ENCODE data around the gene ADD1. TPM values are rescaled to one million over a fixed set of nuclear protein-coding genes. Genes with fewer than 3 reads are reported as not detected.

Gene ADD1
- total RNA-seq, 4 donors from 2014 or later: 290 to 470 (median 372) TPM

DNA sequence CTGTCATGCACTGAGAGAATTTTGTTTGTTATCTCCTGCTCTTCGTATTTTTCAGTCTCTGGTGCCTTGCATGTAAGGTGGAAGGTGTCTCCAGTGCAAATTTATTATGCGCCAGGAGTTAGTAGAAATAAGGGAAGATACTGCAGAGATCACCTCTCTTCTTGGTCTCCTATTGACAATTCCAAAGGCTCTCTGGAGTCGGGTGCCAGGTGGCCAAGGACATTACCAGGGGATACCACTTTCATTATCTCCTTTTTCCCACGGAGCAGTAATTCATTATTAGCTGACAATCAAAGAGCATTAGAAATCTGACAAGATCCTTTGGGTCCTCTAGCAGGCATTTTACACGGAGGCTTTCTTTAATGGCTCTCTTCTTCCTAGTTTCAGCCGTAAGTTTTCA, 26.0 kb downstream of the ADD1 start:
- no peak for TF ChIP-seq POLR2A (IDR thresholded peaks at IDR 0.05)
- TF ChIP-seq, protein P1, sequence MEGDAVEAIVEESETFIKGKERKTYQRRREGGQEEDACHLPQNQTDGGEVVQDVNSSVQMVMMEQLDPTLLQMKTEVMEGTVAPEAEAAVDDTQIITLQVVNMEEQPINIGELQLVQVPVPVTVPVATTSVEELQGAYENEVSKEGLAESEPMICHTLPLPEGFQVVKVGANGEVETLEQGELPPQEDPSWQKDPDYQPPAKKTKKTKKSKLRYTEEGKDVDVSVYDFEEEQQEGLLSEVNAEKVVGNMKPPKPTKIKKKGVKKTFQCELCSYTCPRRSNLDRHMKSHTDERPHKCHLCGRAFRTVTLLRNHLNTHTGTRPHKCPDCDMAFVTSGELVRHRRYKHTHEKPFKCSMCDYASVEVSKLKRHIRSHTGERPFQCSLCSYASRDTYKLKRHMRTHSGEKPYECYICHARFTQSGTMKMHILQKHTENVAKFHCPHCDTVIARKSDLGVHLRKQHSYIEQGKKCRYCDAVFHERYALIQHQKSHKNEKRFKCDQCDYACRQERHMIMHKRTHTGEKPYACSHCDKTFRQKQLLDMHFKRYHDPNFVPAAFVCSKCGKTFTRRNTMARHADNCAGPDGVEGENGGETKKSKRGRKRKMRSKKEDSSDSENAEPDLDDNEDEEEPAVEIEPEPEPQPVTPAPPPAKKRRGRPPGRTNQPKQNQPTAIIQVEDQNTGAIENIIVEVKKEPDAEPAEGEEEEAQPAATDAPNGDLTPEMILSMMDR (IDR thresholded peaks at IDR 0.05): no peak
- Histone ChIP-seq H3K36me3 (no peaks in the 10 kb centered on the region), H3K9me3 (no peaks in the 10 kb centered on the region), H3K4me1 (peaks cover 0 to 89% (median 8%) of the 10 kb centered on the region in 4 donors), H3K4me3 (peak overlapping the region in 1 of 4 donors; percentile 21), H3K27ac (peak overlapping the region in 3 of 4 donors; percentile 4 to 71 (median 69)), H3K27me3 (no peaks in the 10 kb centered on the region)
- no peak for DNase-seq

- Histone ChIP-seq H3K4me3 (no peak overlapping the region), H3K36me3 (no peaks in the 10 kb centered on the region), H3K27ac (peak overlapping the region in 3 of 4 donors; percentile 4 to 71 (median 69)), H3K27me3 (no peaks in the 10 kb centered on the region), H3K9me3 (no peaks in the 10 kb centered on the region), H3K4me1 (peaks cover 0 to 89% (median 8%) of the 10 kb centered on the region in 4 donors)
- no peak for DNase-seq
- TF ChIP-seq POLR2A (IDR thresholded peaks at IDR 0.05): no peak
- TF ChIP-seq, protein P1 (IDR thresholded peaks at IDR 0.05): no peak
Measured at GRCh38 chr4:2870082-2870481, 26.4 kb downstream of the ADD1 start.

- no peaks in the 10 kb centered on the region for H3K9me3 ChIP-seq
- no peak for TF ChIP-seq POLR2A (IDR thresholded peaks at IDR 0.05)
- TF ChIP-seq, protein P1 (IDR thresholded peaks at IDR 0.05): no peak
- no peak overlapping the region for H3K27ac ChIP-seq
- H3K27me3 ChIP-seq: no peaks in the 10 kb centered on the region
- DNase-seq: no peak
- peaks cover 0 to 9% (median 0%) of the 10 kb centered on the region in 3 donors for H3K36me3 ChIP-seq
- H3K4me3 ChIP-seq: no peak overlapping the region
- peaks cover 0 to 83% (median 8%) of the 10 kb centered on the region in 4 donors for H3K4me1 ChIP-seq
Measured at GRCh38 chr4:2871466-2871865, 27.8 kb downstream of the ADD1 start.

DNA sequence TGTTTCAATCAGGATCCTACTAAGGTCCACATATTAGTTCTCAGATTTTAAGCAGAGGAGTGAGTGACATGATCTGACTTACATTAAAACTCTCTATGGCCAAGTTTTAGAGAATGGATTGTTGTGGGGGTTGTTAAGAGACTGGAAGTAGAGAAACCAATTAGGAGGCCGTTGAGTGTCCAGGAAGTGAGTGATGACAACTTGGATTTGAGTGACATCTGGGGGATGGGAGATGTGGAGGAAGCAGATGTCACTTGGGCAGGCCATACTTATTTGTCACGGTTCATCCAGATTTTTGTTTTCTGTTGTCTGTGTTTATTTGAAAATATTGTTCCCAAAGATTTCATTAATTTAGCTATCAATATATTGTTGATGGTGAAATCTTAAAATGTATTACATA, 28.3 kb downstream of the ADD1 start:
- peaks cover 0 to 13% (median 0%) of the 10 kb centered on the region in 3 donors for H3K36me3 ChIP-seq
- no peak for DNase-seq
- H3K4me1 ChIP-seq: peaks cover 0 to 79% (median 6%) of the 10 kb centered on the region in 4 donors
- no peak overlapping the region for H3K4me3 ChIP-seq
- no peak for TF ChIP-seq POLR2A (IDR thresholded peaks at IDR 0.05)
- TF ChIP-seq, protein P1 (IDR thresholded peaks at IDR 0.05): no peak
- no peak overlapping the region for H3K27ac ChIP-seq
- H3K9me3 ChIP-seq: no peaks in the 10 kb centered on the region
- no peaks in the 10 kb centered on the region for H3K27me3 ChIP-seq

DNA sequence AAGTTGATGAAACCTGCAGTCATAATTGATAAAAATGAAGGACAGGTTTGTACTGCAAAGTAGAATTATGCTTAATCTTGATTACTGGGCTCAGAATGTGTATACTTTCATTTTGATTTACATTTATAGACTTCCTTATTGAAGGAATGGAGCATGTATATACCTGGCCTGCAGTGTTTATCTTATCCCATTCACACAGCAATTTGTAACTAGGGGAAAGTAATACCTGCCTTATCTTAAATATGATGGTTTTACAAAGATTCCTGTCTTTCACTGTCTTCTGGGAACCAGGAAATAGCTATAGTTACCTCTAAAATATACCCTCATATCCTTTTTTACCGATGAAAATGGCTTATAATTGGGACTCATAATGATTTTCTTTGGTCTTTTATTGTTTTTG, 29.7 kb downstream of the ADD1 start:
- Histone ChIP-seq H3K27ac (peak overlapping the region in 3 of 4 donors; percentile 52 to 83 (median 78)), H3K27me3 (no peaks in the 10 kb centered on the region), H3K4me3 (peak overlapping the region in 1 of 4 donors; percentile 25), H3K36me3 (peaks cover 0 to 26% (median 0%) of the 10 kb centered on the region in 3 donors), H3K9me3 (no peaks in the 10 kb centered on the region), H3K4me1 (peaks cover 0 to 65% (median 3%) of the 10 kb centered on the region in 4 donors)
- no peak for DNase-seq
- TF ChIP-seq, protein P1 (IDR thresholded peaks at IDR 0.05): no peak
- TF ChIP-seq POLR2A (IDR thresholded peaks at IDR 0.05): no peak

DNA sequence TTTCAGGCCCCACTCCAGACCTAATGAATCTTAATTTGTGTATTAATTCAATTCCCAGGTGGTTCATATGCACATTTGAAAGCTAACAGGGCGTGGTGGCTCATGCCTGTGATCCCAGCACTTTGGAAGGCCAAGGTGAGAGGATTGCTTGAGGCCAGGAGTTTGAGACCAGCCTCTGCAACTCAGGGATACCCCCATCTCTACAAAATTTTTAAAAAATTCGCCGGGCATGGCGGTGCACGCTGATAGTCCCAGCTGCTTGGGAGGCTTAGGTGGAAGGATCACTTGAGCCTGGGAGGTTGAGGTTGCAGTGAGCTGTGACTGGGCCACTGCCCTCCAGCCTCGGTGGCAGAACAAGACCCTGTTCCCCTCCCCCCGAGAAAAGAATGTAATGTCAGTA, 31.2 kb downstream of the ADD1 start:
- Histone ChIP-seq H3K27ac (no peak overlapping the region), H3K4me3 (no peak overlapping the region)
- DNase-seq: no peak

More for the DNA sequence above, 31.2 kb downstream of the ADD1 start:
- Histone ChIP-seq H3K9me3 (no peaks in the 10 kb centered on the region), H3K36me3 (peaks cover 0 to 39% (median 0%) of the 10 kb centered on the region in 3 donors), H3K4me1 (peaks cover 0 to 49% (median under 1%) of the 10 kb centered on the region in 4 donors), H3K27me3 (no peaks in the 10 kb centered on the region)
- TF ChIP-seq POLR2A (IDR thresholded peaks at IDR 0.05): no peak
- TF ChIP-seq, protein P1 (IDR thresholded peaks at IDR 0.05): no peak
